TTC549 (cell line): Measurements from ENCODE around the gene SERPINA7.
"Not testable (repeated sequence)": the region's sequence is repeated elsewhere in the genome, so short reads cannot be mapped to it uniquely, and the experiment has no call there.

ENCODE experiments used
- FAIRE-seq: peaks from 2 replicates; lab custom pipeline; 2012; peaks lifted over from hg19 to GRCh38; lab: Jason Lieb, UNC

Gene SERPINA7

DNA sequence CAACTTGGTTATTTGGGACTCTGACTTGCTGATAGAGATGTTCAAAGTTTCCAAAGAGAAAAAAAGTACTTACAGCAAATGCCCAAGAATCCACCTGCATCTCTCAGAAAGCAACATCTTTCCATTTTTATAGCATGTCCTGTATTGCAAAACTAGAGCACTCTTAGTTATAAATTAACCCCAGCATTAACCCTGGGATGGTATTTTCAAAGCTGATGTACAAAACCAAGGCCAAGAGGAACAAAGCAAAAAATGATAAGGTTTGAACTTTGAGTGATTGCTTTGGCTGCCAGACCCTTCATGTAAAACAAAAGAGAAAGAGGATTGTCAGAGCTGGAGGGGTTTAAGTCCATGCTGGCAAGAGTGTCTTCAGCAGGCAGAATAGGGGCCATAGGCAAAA, at the start of gene SERPINA7:
Gene SERPINA7, minus strand, starts transcription at position 103 of the 400 bp plus-strand sequence. CDS start 1,669 bp downstream, outside the sequence.
- FAIRE-seq = no peak

DNA sequence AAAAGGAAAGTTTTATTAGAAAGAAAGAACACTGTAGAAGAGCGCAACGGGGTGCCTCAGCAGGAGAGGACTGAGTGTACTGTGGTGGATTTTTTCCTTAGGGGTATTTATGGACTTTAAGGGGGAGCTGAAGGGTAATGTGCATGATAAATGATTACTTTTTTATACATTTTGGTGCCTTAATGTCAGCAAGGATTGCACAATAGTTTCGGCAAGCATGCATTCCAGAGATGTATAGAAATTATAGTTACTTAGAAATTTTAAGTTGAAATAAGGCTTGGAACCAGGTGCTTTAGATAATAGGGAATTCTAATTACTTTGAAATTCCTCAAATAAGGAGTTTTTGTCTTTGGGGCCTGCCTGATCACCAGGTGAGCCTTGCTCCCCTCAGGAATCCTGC, 30.5 kb upstream of the SERPINA7 start:
- no peak for FAIRE-seq

- FAIRE-seq = no peak
Observed at GRCh38 chrX:106050054-106050453, 11.5 kb upstream of the SERPINA7 start.

GRCh38 chrX:106042296-106042695, 3.8 kb upstream of the SERPINA7 start:
- FAIRE-seq = no peak

DNA sequence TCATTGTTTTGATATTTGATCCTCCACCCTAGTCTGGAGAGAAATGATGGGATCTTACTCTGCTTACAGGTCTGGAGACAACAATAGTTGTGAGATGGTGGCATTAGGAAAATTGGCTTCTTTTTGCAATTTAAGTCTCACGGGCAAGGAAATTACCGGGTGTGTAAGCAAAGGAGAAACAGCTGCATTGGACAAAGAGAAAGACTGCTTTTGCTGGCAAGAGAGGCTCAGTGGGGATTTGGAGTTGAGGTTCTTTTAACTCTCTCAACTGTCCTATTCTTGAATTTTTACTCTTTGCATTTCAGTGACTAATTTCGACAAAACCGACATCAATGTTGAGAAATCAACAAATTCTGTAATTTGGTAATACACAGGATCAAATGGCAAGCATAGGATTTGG, 2.3 kb upstream of the SERPINA7 start:
- no peak for FAIRE-seq

DNA sequence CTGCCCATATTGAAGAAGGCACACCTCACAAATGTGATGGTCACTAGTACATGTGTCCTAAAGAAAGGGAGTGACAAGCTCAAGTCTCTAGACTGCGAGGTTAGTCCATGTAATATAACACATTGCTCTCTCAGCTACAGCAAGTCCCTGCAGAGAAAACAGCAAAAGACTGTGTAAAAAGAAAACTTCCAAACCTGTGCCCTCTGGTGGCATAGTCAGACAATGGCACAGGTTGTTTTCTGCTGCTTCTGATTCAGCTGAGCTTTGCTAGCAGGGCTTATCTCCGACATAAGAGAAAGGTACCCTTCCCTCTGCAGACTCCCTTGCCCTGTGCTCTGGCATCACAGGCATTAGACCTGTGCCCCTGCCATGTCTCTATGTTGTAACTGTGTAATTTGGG, 1.4 kb upstream of the SERPINA7 start:
- no peak for FAIRE-seq

DNA sequence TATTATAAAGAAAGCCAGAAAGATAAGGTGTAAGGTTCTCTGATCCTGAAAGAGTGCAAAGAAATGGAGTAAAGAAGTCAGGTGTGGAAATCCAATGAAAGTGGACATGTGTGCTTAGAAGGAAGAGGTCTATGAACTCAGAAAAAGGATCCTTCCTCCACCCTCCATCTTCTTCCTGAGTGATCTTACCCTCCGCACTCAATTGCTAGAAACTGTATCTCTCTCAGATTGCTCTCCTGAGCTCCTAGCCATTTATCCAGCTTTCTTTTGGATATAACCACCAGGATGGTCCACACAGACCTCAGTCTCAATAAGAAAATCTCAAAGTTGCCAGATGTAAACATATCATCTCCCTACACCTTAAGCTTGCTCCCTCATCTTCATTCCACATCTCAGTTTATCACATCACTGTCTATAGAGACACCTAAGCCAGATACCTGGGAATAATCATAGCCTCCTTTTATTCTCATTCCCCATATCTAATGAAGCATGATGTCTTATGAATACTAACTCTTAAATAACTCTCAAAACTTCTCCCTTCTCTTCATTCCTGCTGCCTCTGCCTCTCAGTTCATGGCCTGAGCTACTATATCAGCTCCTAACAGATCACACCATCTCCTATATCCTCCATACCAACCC, 573 bp downstream of the SERPINA7 start:
- no peak for FAIRE-seq

DNA sequence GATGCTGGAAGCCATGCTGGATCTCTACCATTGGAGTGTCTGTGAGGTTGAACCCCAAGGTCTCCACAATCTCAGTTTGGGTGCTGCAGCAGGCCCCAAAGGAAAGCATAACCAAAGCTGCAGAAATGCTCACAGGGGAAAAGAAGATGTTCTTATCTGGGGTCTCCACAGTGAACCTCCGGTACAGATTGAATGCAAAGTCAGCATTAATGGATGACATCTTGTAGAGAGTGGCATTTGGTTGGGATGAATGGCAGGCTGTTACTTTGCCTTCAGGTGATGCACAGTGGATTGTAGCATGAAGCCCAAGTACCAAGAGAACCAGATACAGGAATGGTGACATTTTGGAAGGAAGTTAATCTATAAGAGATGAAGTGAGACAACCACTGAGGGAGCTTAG, 1.8 kb downstream of the SERPINA7 start:
- FAIRE-seq = no peak

- FAIRE-seq = no peak
Observed at GRCh38 chrX:106035064-106035463, 3.5 kb downstream of the SERPINA7 start.

- no peak for FAIRE-seq
Observed at GRCh38 chrX:106023947-106024346, 14.6 kb downstream of the SERPINA7 start.

- FAIRE-seq = no peak
Observed at GRCh38 chrX:106022238-106022637, 16.3 kb downstream of the SERPINA7 start.

DNA sequence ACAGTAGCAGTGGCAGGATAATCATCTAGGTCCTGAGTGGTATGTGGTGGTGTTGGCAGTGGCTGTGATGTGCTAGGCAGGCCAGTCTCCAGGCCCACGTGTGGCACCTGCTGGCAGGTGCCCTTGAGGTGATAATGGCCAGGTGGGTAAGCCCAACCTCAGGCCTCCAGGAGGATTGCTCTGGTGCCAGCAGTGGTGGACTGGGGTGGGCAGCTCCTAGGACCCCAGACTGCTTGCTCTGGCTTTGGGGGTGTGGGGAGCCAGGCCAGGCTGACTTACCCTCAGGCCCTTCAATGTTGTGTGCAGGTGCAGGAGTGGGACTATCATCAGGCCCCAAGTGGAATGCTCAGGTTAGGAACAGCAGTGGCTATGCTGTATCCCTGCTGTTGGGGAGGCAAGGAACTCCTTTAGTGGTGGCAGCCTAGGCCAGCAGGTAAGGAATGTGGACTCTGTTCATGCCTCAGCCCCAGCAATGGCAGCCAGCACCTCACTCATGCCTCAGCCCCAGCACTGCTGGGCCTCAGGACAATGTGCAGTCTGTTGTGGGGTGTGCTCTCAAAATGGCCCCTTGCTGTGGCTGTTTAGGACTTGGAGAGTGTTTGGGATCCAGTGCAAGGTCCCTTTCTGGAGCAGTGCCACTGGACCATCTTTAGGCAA, 24.3 kb downstream of the SERPINA7 start:
- no peak for FAIRE-seq

GRCh38 chrX:106009145-106009544, 29.4 kb downstream of the SERPINA7 start:
- FAIRE-seq = no peak

- no peak for FAIRE-seq
Observed at GRCh38 chrX:106007815-106008214, 30.7 kb downstream of the SERPINA7 start.

DNA sequence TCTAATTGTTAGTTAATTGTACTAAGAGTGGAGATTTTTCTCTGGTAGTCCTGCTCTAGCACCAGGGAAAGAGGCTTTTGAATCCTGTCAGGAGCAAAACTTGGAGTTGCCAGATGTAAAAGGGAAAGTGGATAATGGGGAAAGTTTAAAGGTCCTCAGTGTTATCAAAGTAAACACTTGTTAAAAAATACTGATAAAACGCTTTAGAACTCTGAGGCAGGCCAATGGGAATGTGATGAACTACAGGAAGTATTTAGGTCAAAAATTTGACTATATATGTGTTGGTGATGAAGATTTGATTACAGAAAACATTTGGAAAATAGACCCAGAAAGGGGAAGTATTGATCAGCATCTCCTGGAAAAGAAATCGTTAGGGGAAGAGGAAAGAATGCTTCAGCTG, 32.8 kb downstream of the SERPINA7 start:
- no peak for FAIRE-seq

DNA sequence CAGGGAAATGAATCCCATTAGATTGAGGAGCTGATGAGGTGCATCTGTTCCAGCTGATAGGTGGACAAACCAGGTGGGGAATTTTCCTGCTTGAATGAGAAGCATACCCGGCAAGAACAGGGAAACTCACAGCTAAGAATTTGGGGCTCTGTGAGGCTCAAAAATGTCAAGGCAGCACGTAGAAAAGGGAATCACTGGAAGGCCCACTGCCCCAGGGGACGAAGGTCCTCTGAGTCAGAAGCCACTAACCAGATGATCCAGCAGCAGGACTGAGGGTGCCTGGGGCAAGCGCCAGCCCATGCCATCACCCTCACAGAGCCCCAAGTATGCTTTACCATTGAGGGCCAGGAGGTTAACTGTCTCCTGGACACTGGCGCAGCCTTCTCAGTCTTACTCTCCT, 37.9 kb downstream of the SERPINA7 start:
- FAIRE-seq = not testable (repeated sequence)

- FAIRE-seq = no peak
Observed at GRCh38 chrX:106000203-106000602, 38.3 kb downstream of the SERPINA7 start.

DNA sequence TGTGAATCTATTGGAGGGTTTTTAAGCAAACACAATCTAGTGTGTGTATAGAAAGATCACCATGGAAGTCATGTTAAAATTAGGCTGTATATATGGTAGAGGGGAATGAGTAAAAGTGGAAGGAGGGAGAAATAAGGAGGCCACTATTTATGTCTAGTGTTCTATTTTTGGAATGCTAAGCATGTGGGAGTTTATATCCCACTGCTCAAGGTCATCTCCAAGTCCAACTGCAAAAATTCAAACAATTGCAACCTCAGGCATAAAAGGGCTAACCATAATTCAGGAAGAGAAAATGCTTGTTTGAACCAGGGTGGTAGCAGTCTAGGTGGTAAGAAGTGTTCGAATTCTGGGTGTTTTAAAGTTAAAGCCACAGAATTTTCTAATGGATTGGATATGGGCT, 39.2 kb downstream of the SERPINA7 start:
- no peak for FAIRE-seq

- not testable (repeated sequence) for FAIRE-seq
Observed at GRCh38 chrX:105988487-105988886, 50.0 kb downstream of the SERPINA7 start.
